Measurements from ENCODE around the gene OSCP1. TPM values are rescaled to one million over a fixed set of nuclear protein-coding genes. Genes with fewer than 3 reads are reported as not detected.

OSCP1 gene
- total RNA-seq, 1 experiment from 2014 or later: 5.7 TPM

DNA sequence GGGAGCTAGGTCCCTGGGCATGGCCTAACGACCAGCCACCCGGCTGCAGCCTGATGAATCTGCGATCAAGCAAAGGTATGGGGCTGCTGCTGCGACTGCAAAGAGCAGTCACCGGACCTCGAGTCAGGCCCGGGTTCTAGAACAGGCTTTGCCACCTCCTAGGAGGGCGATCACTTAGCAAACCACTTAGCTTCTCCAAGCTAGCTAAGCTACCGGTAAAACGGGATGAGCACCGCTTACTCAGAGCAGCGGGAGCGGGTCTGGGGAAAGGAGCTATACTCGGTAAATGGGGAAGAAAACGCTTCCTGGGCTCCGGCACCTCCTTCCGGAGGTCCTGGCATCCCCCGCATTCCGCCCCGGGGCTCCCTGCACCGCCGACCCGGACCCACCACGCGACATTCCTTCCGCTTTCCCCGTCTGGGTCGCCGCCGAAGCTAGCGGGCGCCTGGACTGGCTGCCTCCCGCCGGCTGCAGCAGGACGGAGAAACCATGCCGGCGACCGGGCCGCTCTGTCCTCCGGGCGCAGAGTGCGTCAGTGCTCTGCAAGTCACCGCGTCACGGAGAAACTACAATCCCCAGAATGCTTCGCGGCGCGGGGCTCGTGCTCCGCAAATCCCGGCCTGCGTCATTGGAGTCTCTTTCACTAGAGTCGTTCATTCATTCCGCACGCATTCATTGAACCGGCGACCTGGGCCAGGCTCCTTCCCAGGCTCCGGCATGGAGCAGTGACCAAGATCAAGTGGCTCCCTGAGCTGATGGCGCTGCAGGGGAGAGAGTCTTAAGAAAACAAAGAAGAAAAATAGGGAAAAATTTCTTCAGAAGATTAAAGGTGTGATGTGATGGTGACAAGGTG is 52.6 kb downstream of the OSCP1 start, which contains the start of gene LSM10:
LSM10 (minus strand) TSS at position 531 of the 853 bp plus-strand sequence. CDS start 3,779 bp downstream, outside the sequence.
- peak within 1 kb of the TSS; percentile 85 for H3K4me3 ChIP-seq (ENCODE audit: low read depth, low read length, poor library complexity, severe bottlenecking)
- TF ChIP-seq EZH2 (IDR thresholded peaks at IDR 0.05; ENCODE audit: borderline replicate concordance, low read depth, low read length, poor library complexity, severe bottlenecking): no peak
- TF ChIP-seq, protein P1, sequence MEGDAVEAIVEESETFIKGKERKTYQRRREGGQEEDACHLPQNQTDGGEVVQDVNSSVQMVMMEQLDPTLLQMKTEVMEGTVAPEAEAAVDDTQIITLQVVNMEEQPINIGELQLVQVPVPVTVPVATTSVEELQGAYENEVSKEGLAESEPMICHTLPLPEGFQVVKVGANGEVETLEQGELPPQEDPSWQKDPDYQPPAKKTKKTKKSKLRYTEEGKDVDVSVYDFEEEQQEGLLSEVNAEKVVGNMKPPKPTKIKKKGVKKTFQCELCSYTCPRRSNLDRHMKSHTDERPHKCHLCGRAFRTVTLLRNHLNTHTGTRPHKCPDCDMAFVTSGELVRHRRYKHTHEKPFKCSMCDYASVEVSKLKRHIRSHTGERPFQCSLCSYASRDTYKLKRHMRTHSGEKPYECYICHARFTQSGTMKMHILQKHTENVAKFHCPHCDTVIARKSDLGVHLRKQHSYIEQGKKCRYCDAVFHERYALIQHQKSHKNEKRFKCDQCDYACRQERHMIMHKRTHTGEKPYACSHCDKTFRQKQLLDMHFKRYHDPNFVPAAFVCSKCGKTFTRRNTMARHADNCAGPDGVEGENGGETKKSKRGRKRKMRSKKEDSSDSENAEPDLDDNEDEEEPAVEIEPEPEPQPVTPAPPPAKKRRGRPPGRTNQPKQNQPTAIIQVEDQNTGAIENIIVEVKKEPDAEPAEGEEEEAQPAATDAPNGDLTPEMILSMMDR (conservative IDR thresholded peaks at IDR 0.05; ENCODE audit: low read depth, low read length): no peak
- H3K27me3 ChIP-seq (replicated peaks; ENCODE audit: insufficient read depth, low read depth, low read length, poor library complexity): no peaks in the 10 kb centered on the region
- intact Hi-C loops (cut with micrococcal nuclease; ENCODE audit: unreplicated experiment): no loop called here
- peak within 1 kb of the TSS; percentile 86 for H3K27ac ChIP-seq (ENCODE audit: low read depth, low read length, poor library complexity, severe bottlenecking)
- peaks cover 15% of the 10 kb centered on the region for H3K36me3 ChIP-seq (ENCODE audit: insufficient read depth, low read length, poor library complexity, severe bottlenecking)
- ChIA-PET CTCF (no interaction called here), POLR2A (ENCODE audit: low non-redundant PET) (interaction anchor here (0.6 to 2.0 kb wide), 3 partner anchors 11 to 1478 kb away, joined by 4 to 16 read pairs (median 4); no protein-coding TSS in a partner anchor)
- no TSS peak for BruUV-seq (replicated peaks)
- H3K9me3 ChIP-seq (ENCODE audit: low read depth, low read length, poor library complexity, severe bottlenecking): no peaks in the 10 kb centered on the region
- H3K4me1 ChIP-seq (ENCODE audit: insufficient read depth, low read length, poor library complexity, severe bottlenecking): peaks cover 8% of the 10 kb centered on the region
- peak; percentile 97 for DNase-seq (ENCODE audit: low spot score)

DNA sequence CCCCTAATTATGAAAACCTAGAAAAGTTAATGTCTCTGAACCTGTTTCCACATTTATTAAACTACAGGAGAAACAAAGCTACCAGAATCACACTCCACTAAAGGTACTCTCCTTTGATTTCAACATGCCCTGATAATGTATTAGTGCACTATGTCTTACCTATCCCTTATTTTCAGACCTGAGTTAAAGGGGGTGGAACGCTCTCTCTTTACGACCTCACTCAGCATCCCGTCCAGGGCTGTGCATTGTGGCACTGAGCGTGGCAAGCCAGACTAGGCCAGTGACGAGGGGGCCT is 53.2 kb downstream of the OSCP1 start:
- Histone ChIP-seq H3K4me3 (ENCODE audit: low read depth, low read length, poor library complexity, severe bottlenecking) (peak overlapping the region; percentile 85), H3K9me3 (ENCODE audit: low read depth, low read length, poor library complexity, severe bottlenecking) (no peaks in the 10 kb centered on the region), H3K36me3 (ENCODE audit: insufficient read depth, low read length, poor library complexity, severe bottlenecking) (peaks cover 21% of the 10 kb centered on the region), H3K4me1 (ENCODE audit: insufficient read depth, low read length, poor library complexity, severe bottlenecking) (peaks cover 8% of the 10 kb centered on the region), H3K27me3 (replicated peaks; ENCODE audit: insufficient read depth, low read depth, low read length, poor library complexity) (no peaks in the 10 kb centered on the region), H3K27ac (ENCODE audit: low read depth, low read length, poor library complexity, severe bottlenecking) (peak overlapping the region; percentile 86)
- no peak for TF ChIP-seq EZH2 (IDR thresholded peaks at IDR 0.05; ENCODE audit: borderline replicate concordance, low read depth, low read length, poor library complexity, severe bottlenecking)
- TF ChIP-seq, protein P1 (conservative IDR thresholded peaks at IDR 0.05; ENCODE audit: low read depth, low read length): no peak
- ChIA-PET CTCF (no interaction called here), POLR2A (ENCODE audit: low non-redundant PET) (interaction anchor here (0.6 to 2.0 kb wide), 2 partner anchors 10 to 236 kb away, joined by 4 to 16 read pairs; no protein-coding TSS in a partner anchor)
- intact Hi-C loops (cut with micrococcal nuclease; ENCODE audit: unreplicated experiment): no loop called here
- BruUV-seq (replicated peaks): no TSS peak
- DNase-seq (ENCODE audit: low spot score): no peak

DNA sequence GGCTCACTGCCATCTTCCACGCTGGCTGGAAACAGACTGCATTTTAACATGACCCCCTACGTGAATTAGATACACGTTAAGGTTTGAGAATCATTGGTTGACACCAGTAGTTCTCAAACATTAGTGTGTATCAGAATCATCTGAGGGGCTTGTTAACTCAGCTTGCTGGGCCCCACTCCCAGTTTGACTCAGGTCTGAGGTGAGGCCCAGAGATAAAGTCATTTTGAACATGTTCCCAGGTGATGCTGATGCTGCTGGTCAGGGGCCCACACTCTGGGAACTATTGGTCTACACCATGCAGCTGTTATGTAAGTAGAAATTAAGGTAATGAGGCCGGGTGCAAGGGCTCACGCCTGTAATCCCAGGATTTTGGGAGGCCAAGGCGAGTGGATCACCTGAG is 53.9 kb downstream of the OSCP1 start:
- CTCF ChIA-PET: no interaction called here
- H3K27me3 ChIP-seq (replicated peaks; ENCODE audit: insufficient read depth, low read depth, low read length, poor library complexity): no peaks in the 10 kb centered on the region
- H3K4me1 ChIP-seq (ENCODE audit: insufficient read depth, low read length, poor library complexity, severe bottlenecking): peaks cover 8% of the 10 kb centered on the region
- H3K4me3 ChIP-seq (ENCODE audit: low read depth, low read length, poor library complexity, severe bottlenecking): peak overlapping the region; percentile 85
- no peak overlapping the region for H3K27ac ChIP-seq (ENCODE audit: low read depth, low read length, poor library complexity, severe bottlenecking)
- POLR2A ChIA-PET (ENCODE audit: low non-redundant PET): no interaction called here
- no TSS peak for BruUV-seq (replicated peaks)
- intact Hi-C loops (cut with micrococcal nuclease; ENCODE audit: unreplicated experiment): no loop called here
- peaks cover 27% of the 10 kb centered on the region for H3K36me3 ChIP-seq (ENCODE audit: insufficient read depth, low read length, poor library complexity, severe bottlenecking)
- TF ChIP-seq, protein P1 (conservative IDR thresholded peaks at IDR 0.05; ENCODE audit: low read depth, low read length): no peak
- no peak for TF ChIP-seq EZH2 (IDR thresholded peaks at IDR 0.05; ENCODE audit: borderline replicate concordance, low read depth, low read length, poor library complexity, severe bottlenecking)
- no peak for DNase-seq (ENCODE audit: low spot score)
- no peaks in the 10 kb centered on the region for H3K9me3 ChIP-seq (ENCODE audit: low read depth, low read length, poor library complexity, severe bottlenecking)
